Nucleus accumbens (tissue), 56 donors: ENCODE data around the gene MTSS2.
"Not testable (repeated sequence)": the region's sequence is repeated elsewhere in the genome, so short reads cannot be mapped to it uniquely, and the experiment has no call there.

ENCODE experiments used
- DNase-seq, 56 donors: peaks; one replicate each; lab custom pipeline; 2025; lab: John Stamatoyannopoulos, UW

The MTSS2 gene

DNA sequence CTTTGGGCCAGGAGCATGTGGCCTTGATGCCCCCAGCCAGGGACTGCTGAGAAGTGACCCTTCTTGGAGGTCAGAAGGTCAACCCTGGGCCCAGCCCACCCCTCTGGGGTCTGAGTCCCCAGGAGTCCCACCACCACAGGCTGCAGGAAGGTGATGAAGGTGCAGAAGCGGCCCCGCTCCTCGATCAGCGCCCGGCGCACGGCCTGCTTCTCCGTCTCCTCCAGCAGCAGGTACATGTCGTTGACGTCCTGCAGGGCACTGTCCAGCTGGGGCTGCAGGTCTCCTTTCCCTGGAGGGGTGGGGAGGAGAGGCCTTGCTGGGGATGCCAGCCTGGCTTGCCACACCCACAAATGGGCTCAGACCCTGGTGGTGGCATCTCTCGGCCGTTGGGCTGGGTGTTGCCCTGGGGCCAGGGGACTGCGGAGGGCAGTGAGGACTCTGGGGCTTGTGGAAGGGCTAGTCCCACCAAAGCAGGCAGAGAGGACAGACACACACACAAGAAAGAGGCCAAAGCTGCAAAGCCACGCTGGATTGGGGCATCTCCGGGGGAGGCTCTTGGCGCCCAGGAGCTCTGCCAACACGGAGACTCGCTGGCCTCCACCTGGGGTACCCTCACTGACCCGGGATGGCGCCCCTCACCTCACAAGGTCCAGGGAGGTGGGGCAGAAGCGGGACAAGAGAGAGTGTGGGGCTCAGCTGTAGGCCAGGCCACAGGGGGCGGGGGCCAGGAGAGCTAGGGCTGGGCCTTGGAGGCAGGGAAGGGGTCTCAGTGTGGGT, 7.5 kb downstream of the MTSS2 start:
- DNase-seq, result no peak

DNA sequence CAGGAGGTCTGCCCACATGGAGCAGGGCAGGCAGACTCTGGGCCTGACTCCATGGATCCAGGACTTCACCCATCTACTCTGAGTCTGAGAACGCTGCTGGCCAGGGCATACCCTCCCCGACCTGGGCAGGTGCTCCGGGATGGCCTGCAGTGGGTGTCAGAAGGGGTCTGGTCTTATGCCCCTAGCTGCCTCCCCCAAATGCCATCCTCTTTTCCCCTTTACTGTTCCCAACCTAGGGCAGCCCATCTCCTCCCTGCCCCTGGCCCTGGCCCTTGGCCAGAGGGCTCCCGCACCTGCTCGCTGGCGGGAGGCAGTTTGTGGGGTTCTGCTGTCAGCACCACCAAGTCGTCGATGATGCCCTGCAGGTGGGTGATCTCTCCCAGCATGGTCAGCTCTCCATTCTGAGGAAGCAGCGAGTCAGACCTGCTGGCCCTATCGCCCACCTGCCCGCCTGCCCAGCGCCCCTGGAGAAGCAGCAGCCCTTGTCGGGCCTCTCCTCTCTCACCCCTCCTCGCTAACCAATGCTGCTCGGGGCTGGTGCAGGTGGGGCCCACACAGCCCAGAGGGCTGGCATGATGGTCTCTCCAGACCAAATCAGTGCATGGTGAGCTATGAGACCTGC, 8.2 kb downstream of the MTSS2 start:
- DNase-seq, result no peak

DNA sequence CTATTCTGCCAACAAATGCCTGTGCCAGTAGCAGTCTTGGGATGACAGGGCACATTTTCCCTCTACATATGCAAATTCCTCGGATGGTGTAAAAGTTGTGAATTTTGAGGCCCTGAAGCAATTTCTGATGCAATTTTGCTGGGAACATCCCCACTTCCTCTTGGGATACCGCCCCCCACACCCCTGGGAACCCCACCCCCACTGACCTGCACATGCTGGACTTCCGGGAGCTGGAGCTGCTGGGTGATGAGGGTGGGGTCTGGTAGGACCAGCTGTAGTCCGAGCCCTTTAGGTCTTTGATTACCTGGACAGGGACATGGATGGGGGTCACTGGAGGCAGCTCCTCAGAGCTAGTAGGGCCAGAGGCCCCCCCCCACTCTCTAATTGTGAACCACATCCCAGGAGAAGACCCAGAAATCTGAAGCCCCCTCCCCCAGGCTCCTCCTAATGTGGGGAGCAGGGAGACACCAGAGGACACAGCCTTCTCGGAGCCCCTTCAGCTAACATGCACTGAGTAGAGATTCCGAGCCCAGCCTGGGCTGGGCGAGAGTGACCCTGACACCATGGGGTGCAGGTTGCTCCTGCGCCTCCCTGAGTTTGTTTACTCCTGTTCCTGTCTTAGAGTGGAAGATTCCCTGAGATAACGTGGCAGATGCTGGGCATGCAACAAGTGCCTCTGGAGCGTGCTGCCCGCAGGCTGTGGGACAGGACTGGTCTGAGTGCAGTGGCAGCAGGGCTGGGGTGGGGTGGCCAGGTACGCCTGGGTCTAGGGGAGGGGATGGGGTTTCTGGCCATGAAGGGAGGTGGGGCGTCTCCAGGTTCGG, 9.0 kb downstream of the MTSS2 start:
- DNase-seq, result no peak

- DNase-seq, result peak in 1 of 56 donors; percentile 28
These were observed 9.9 kb downstream of the MTSS2 start for GRCh38 chr16:70675851-70676513.

DNA sequence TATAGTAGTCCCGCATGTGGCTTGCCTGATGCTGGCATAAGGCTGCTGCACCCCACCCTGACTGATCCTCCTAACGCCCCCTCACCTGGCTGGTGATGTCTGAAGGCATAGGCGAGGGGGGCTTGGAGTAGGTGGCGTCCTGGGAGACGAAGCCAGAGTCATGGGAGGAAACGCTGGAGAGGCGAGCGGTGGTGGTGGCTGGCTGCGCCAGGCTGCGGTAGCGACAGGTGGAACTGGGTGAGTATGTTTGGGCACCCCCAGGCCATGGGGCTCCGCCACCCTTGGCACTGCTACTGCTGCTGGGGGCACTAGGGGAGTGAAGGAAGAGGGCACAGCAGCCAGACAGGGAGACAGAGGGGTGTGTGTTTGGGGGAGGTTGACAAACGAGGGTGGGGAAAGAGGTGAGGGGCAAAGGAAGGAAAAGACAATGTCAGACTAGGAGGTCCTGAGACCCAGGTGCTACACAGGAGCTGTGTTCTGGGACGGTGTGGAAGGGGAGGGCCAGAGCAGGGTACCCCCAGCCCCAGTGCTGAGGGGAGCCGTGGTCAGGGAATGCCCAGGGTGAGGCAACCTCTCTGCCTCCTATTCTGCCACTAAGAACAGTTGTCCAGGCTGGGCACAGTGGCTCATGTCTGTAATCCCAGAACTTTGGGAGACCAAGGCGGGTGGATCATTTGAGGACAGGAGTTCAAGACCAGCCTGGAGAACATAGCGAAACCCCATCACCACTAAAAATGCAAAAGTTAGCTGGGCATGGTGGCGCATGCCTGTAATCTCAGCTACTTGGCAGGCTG, 11.4 kb downstream of the MTSS2 start:
- DNase-seq, result peak in 2 of 56 donors; percentile 34 to 52

- not testable (repeated sequence) for DNase-seq
These were observed 14.9 kb downstream of the MTSS2 start for GRCh38 chr16:70670938-70671337.

DNA sequence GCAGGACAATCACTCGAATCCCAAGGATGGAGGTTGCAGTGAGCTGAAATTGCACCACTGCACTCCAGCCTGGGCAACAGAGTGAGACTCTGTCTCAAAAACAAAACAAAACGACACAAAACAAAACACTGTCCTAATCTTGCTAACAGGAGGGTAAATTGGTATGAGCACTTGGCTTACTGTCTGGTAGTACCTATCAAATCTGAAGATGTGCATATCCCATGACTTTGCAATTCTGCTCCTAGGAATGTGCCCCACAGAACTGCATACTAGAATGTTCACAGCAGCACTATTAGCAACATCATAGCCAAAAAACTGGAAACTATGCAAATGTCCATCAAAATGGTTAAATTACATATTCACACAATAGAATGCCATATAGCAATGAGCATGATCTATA, 15.7 kb downstream of the MTSS2 start:
- no peak for DNase-seq

DNA sequence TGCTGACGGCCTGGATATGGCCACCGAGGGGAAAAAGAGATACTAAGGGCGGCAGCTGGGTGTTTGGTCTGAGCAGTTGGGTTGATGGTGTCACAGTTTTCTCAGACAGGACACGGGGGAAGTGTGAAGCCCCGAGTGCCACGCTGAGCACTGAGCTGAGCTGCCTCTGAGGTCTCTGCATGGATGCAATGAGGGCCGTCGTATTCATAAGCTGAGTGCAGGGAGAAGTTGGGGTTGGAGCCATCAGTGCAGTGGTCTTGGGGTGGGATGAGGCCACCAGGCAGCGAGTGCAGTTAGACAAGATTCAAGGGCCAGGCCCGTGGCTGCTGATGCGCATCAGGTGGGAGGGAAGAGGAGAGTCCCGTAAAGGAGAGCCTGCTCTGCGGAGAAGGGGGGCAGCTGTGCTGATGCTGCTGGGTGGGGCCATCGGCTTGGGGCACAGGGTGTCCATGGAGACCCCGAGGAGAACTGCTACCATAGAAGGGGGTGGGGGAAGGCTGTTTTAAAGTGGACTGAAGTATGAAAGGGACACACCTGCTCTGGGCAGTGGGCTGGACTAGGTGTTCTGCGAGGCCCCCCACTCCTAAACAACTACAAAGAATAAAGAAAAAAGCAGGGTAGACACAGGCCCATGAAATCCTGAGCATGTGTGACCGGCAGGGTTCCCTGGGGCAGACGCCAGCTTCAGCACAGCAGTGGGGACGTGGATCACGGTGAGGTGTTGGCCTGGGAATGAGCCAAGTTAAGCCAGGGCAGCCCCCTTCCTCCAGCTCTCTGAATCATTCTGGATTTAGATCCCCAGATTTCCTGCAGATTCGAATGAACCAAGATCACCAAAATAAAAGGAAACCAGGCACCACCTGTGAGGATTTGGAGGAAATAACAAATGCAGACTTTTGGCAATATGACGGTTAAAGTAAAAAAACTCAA, 19.8 kb downstream of the MTSS2 start:
- DNase-seq, result no peak

DNA sequence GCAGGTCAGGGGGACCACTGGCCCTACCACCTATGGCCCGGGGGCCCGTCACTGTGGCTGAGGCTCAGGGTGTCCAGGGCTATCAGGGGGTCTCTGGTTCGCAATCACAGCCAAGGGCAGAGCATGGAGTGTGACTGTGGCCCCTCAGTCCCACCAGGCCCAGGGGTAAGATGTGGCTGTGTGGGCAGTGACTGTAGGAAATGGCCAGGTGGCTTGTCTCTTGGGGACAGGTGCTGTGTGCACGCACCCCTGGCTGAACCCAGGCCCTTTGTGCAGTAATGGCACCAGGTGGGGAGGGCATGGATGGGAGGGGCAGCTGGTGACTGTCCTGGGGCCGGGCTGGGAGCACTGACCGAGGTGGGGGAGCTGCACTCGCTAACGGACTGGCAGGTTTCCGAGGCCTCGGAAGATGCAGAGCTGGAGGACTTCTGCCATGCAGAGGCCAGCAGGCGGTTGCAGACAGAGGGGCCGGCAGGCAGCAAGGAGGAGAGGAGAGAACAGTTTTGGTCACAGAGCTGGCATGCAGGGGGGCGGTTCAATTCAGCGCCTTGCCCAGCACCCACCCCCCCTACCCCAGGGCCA, 20.6 kb downstream of the MTSS2 start:
- no peak for DNase-seq

DNA sequence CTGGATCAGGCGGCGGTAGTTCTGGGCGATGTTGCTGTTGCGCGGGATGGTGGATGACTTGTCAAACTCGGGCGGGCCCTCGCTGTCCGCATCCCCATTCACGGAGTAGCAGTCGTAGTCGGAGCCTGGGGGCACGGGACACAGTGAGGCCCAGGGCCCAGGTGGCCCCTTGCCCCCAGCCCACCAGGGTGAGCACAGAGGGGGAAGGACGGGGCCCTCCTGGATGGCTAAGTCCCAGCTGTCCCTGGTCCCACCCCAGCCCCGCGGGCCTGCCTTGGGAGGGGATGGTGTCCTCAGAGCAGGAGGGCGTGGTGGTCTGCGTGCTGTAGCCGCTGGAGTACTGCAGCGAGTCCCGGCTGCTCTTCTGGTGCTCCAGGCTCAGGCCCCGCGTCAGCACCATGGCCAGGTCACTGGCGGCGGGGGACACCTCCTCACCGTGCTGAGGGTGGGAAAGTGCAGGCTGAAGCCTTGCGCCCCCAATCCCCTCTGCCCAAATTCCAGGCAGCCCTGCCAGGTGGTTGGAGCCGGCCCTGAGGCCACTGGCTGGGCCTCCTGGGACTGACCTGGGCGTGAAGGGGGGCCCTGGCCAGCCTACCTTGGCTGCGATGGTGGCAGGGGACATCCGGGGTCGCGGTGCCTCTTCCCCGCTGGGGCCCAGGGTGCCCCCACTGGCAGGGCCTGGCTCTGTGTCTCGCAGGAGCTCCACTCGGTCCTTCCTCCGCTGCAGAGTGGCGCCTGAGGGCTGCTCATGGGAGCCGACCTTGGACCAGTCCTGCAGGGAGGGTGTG, 21.3 kb downstream of the MTSS2 start:
- no peak for DNase-seq

DNA sequence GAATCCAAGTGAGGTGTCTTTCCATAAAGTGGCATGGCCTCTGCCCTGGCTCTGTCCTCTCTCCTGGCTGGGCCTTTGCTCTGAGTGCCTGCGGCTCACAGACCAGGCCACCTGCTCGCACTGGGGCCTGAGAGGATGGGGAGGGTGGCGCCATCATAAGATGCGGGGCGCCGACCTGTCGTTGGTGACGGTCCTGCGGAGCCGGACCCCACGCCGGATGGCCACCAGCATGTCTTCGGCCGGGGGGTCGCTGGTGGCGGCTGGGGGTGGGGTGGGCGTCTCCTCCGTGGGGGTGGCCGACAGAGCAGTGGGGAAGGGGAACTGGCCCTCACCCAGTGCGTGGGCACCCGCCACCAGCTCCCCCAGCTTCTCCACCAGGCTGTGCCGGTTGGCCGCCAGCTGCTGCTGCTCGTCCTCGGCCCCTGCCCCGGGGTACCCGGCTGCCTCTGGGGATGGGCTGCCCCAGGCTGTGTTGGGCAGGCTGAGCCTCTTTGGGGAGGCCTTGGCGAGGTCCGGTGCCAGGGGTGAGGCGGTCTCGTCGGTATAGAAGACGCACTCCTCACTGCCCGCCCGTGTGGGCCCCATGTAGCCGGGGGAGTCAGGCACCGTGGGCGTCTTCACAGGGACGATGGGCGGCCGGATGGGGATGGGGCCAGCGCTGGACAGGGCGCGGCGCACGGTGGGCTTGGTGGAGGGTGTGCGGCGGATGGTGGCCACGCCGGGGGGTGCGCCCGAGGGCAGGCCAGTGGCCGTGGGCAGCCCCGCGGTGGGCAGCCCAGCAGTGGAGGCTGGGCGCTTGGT, 22.1 kb downstream of the MTSS2 start:
- no peak for DNase-seq

GRCh38 chr16:70662991-70663523, 22.8 kb downstream of the MTSS2 start:
- DNase-seq, result no peak

GRCh38 chr16:70661918-70662641, 23.8 kb downstream of the MTSS2 start:
- peak in 3 of 56 donors; percentile 27 to 36 (median 33) for DNase-seq

- no peak for DNase-seq
These were observed 24.3 kb downstream of the MTSS2 start for GRCh38 chr16:70661534-70661917.

- no peak for DNase-seq
These were observed 25.0 kb downstream of the MTSS2 start for GRCh38 chr16:70660672-70661350.
